ENCODE data around the gene MAFF.
"Not testable (repeated sequence)": the region's sequence is repeated elsewhere in the genome, so short reads cannot be mapped to it uniquely, and the experiment has no call there.

The MAFF gene

DNA sequence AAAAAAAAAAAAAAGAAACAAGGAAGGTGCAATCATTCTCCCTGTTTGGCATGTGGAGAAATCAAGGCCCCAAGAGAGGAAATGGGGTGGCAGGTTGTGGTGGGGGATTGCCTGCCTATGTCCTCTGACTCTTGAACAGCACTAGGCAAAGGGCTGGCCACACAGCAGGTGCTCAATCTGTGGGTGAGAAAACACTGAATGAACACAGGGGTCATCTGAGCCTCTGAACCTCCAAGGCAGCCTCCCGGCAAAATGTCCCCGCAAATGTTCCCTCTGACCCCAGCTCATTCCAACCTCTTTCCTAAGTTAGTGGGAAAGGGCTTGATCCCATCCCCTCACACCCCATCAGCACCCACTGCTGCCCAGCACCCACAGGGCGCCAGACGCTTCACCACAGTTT lies 24.8 kb upstream of the MAFF start:
- DNase-seq = no peak

DNA sequence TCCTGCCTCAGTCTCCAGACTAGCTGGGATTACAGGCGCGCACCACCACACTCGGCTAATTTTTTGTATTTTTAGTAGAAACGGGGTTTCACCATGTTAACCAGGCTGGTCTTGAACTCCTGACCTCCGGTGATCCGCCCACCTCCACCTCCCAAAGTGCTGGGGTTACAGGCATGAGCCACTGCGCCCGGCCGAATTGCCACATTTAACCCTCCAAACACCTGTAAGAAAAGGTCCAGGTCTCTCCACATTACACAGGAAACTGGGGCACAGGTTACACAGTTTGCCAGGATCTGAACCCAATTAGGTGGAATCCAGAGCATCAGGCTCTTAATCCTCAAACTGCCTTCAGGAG lies 24.2 kb upstream of the MAFF start:
- not testable (repeated sequence) for DNase-seq

DNA sequence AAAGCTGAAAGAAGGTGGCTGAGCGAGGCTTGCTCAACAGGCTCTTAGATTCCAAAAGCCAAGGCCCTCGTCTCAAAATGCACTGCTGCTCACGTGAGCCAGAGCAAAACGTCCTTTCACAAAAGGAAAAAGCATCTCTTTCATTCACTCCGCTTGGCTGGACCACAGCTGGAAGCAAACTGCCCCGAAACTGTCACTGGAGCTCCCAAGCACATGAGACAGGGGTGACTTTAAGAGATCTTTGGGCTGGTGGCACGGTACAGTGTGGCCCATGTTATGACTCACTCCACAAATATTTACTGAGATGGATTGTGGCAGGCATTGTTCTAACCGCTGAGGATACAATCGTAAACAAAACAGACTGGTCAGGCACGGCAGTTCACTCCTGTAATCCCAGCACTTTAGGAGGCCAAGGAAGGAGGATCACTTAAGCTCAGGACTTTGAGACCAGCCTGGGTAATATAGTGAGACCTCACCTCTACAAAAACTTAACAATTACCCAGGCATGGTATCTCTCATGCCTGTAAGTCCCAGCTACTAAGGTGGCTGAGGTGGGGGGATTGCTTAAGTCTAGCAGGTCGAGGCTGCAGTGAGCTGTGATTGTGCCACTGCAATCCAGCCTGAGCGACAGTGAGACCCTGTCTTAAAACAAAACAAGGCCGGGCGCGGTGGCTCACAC lies 23.7 kb upstream of the MAFF start:
- DNase-seq = peak in 33 of 56 donors; percentile 14 to 77 (median 39)

DNA sequence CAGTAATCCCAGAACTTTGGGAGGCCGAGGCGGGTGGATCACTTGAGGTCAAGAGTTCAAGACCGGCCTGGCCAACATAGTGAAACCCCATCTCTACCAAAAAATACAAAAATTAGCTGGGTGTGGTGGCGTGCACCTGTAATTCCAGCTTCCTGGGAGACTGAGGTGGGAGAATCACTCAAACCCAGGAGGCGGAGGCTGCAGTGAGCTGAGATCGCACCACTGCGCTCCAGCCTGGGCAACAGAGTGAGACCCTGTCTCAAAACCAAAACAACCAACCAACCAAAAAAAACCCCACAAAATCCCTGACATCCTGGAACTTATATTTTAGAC lies 23.2 kb upstream of the MAFF start:
- DNase-seq = not testable (repeated sequence)

DNA sequence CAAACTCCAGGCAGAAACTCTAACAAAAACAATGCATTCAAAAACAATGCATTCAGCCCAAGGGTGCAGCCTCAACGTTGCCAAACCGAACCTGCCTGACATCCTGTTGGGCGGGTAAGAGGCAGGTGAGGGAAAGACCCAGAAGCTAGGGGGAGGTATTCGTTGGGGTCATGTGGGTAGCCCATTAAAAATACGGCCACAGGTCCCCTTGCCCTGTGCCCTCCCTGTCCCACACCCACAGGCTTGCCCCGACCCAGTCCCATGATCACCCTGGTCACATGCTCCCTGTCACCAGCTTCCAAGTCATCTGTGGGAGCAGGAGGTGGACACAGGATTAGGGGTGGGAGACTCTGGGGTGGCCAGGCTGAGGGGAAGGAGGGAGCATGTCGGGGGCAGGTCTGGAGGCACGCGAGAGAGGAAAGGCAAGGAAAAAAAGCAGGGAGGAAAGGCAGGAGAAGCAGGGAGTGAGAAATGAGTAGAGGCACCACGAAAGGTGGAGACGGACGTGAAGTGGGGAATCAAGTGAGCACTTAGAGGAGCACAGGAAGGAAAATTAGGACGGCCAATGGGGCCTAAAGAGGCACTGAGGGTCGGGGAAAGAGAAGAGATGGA lies 20.8 kb upstream of the MAFF start:
- DNase-seq = peak in 43 of 56 donors; percentile 20 to 81 (median 53)

DNA sequence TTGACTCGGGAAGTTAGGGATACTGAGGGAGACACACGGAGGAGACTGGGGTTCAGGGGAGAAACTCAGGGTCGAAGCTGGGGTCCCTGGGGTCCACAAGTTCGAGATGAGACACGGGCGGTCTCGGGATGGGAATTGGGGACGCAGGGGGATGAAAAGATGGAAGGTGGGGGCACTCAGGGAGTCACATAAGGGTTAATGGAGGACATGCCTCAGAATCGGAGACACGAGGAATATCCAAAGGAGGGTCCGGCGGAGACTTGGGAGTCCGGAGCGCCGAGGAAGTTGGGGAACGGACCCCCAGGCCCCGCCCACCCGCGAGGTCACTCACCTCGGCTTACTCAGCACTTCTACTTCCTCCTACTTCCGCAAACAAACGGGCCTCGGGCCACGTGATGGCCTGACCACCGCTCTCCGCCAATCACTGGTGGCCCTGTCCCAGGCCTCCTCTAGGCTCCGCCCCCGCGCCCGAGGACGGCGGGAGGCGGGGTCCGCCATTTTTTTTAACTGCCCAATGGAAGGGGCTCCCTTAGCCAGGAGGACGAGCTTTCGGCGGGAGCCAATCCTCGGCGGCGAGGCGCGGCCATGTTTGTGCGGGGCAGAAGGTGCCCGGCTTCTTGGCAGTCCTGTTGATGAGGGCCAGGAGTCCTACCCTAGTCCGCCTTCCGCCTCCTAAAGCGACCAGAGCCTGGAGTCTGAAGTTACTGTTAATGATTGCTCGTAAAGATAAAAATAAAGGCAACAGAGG lies 20.2 kb upstream of the MAFF start, which contains the start of gene PLA2G6:
Gene PLA2G6, minus strand, starts transcription at position 378 of the 748 bp plus-strand sequence. CDS start 12,404 bp downstream, outside the sequence.
- DNase-seq = peak; percentile 84 to 99 (median 97)

DNA sequence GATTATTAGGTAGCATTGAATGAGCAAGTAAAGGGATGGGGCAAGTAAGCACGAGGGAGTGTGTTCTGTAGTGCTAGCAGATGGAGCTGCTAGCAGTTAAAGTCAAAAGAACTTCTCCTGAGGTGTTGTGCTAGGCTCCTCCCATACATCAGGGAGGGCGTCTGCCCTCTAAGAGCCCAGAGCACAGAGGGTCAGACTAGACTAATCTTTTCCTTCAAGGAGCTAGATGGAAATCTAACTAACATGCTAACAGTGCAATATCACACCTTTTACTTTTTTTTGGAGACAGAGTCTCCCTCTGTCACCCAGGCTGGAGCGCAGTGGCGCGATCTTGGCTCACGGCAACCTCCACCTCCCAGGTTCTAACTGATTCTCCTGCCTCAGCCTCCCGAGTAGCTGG lies 17.0 kb upstream of the MAFF start:
- DNase-seq = no peak

DNA sequence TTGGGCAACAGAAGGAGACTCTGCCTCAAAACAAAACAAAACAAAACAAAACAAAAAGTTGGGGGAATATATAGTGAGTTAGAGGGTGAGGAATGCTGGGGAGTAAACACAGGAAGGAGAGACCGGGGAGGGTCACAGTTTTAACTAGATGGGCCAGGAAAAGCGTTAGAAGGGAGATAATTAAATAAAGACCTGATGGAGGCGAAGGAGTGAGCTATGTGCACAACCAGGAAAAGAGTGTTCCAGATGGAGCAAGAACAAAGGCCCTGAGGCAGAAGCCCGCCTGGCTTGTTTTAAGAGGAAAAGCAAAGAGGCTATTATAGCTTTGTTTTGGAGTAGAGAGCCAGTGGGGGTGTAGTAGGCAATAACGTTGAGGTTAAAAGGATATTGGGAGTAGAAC lies 15.4 kb upstream of the MAFF start:
- DNase-seq = no peak

DNA sequence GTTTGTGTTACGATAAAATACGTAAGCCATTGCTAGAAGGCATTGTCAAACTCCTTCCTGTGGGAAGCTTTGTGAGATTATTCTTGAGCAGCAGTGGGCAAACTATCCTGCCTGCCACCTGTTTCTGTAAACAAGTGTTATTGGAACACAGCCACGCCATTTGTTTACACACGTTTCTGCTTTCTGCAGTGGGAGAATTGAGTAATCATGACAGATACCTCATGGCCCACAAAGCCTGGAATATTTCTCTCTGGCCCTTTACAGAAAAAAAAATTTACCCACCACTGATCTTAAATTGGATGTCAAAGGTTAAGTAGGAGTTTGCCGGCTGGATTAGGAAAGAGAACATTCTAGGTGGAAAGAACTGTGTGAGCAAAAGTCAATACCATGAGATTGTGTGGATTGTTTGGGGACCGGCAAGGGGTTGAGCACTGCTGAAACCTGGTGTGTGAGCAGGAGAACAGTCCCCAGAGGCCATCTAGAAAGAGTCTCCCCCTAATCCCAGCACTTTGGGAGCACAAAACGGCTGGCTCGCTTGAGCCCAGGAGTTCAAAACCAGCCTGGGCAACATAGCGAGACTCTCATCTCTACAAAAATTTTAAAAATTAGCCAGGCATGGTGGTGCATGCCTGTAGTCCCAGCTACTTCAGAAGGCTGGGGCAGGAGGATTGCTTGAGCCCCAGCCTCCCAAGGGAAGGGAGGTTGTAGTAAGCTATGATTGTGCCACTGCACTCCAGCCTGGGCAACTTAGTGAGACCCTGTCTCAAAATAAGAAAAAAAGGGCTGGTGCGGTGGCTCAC lies 14.2 kb upstream of the MAFF start:
- DNase-seq = no peak

DNA sequence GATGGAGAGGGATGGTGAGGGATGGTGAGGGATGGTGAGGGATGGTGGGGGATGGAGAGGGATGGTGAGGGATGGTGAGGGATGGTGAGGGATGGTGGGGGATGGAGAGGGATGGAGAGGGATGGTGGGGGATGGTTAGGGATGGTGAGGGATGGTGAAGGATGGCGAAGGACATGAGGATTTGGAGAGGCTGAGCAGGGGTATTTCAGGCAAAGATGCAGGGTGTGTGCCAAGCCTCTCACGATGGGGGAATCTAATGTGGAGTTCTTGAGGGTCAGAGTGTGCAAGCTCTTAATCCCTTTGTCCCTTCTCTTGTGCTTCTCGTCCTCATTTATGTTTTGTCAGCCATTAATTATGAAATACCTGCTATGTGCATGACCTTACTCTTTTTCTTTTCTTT lies 12.7 kb upstream of the MAFF start:
- no peak for DNase-seq

DNA sequence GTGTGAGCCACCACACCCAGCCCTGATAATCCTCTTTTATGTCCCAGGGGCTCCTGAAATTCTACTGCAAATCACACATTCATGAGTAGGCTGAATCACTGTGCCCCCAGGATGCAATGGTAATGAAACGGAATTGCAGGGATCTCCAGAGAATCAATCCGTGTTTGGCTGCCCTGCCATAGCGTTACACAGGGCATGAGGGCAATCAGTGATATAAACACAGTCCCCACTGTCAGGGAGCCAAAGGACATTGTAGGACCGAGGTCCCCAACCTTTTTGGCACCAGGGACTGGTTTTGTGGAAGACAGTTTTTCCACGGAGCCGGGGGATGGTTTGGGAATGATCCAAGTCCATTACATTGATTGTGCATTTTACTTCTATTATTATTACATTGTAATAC lies 11.2 kb upstream of the MAFF start:
- no peak for DNase-seq

DNA sequence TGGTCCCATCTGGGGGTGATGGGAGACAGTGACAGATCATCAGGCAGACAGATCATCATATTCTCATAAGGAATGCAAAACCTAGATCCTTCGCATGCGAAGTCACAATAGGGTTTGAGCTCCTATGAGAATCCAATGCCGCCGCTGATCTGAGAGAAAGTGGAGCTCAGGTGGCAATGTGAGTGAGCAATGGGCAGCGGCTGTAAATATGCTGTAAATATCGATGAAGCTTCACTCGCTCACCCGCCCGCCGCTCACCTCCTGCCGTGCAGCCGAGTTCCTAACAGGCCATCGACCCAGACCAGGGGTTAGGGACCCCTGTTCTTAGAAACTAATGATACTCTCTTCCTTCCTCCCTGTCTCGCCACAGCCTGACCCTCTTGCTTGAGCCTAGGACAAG lies 10.7 kb upstream of the MAFF start:
- DNase-seq = no peak

DNA sequence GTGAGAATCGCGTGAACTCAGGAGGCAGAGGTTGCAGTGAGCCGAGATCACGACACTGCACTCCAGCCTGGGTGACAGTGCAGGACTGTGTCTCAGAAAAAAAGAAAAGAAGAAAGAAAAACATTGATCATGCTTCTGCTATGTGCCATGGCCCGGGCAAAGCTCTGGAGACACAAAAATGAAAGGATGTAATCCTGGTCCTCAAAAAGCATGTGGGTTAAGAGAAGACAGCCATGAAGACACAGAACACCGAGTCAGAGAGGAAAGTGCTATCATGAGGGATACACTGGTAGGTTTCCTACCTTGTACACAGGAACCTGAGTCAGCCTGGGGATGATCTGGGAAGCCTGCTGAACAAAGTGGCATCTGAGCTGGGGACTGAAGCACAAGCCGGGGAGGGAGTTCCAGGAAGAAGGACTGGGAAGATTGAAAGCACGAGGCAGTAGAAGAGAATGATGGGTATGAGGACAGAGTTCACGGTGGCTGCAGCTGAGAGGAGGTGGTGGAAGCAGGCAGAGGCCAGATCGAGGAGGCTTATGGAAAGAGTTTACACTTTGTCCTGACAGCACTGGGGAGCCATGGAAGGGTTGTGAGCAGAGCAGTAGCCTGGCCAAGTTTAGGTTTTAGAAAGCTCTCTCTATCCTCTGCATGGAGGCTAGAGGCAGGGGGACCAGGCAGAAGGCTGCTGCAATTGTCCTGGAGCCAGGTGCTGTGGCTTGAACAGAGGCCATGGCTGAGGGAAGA lies 9.9 kb upstream of the MAFF start:
- no peak for DNase-seq

DNA sequence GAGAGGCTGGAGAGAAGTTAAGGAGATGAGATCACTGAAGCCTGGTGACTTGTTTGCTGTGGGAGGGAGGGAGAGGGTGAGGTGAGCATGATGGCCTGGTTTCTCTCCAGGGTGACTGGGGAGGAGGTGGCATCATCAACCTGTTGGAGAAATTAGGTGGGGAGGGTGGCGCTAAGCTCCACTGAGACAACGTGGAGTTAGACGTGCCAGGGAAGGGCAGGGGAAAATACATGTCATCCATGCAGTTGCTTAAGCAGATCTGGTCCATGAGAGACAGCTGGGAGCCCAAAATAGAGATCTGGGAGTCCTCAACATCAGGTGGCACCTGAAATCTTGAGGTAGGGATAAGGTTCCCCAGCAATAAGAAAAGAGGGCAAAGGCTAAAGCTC lies 9.3 kb upstream of the MAFF start:
- no peak for DNase-seq

DNA sequence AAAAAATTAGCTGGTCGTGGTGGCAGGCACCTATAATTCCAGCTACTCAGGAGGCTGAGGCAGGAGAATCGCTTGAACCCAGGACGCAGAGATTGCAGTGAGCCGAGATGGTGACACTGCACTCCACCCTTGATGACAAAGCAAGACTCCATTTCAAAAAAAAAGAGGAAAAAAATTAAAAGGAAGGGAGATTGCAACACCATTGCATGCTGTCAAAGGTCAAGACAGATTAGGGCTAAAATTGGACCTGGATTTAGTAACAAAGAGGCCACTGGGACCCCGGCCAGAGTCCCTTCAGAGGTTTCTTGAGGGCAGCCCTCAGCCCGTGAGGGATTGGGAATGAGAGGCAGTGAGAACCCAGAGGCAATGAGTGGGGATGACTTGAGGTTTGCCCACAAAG lies 8.2 kb upstream of the MAFF start:
- DNase-seq = no peak

DNA sequence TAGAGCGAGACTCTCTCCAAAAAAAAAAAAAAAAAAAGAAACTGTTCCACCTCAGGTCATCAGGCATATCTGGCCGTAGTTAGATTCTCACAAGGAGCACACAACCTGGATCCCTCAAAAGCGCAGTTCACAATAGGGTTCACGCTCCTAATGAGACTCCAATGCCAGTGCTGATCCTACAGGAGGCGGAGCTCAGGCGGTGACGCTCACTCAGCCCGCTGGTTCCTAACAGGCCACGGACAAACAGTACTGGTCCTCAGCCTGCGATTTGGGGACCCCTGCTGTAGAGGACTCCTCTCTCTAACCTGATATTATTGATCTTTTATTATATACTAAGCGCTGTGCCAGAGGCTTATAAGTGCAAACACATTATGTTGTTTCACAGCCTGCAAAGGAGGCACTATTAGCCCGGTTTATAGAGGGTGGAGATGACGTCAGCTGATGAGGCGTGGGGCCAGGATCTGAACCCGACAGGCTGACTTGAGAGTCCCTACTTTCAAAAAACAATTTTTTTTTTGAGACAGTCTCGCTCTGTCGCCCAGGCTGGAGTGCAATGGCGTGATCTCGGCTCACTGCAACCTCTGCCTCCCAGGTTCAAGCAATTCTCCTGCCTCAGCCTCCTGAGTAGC lies 4.9 kb upstream of the MAFF start:
- no peak for DNase-seq

DNA sequence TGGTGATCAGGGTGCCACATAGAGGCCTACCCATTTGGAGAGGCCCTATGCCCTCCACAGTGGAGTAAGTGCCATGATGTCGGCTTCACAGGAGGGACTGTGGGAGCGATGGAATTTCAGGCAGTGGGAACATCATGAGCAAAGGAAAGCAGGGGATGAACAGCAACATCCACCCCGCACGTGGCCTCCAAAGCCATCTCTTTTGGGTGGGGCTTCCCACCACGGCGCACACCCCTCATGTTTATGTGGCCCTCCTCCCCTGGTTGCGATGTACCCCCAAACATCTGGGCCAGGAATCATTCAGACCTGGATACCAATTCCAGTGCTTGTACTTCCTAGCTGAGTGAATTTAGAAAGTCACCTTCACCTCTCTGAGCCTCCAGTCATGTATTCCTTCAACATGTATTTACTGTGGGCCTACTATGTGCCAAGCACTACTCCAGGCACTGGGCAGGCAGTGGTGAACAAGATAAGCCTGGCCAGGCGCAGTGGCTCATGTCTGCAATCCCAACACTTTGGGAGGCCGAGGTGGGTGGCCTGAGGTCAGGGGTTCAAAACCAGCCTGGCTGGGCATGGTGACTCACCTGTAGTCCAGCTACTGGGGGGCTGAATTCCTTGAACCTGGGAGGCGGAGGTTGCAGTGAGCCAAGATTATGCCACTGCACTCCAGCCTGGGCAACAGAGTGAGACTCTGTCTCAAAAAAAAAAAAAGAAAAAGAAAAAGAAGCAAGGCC lies 1.8 kb upstream of the MAFF start:
- no peak for DNase-seq

DNA sequence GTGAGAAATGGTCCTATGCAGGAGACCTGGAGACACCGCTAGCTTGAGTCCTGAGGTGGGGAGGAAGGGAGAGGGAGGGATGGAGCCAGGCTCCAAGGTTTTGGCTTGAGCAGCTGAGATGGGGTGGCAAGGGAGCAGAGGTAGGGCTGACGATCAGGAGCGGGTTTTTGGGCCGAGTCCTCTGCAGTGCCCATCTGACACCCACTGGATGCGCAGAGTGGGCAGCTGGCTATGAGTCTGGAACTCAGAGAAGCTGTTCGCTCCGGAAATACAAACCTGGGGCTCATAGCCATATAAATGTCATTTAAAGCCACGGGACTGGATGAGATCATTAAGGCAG lies 453 bp upstream of the MAFF start:
- peak in 1 of 56 donors; percentile 28 for DNase-seq

DNA sequence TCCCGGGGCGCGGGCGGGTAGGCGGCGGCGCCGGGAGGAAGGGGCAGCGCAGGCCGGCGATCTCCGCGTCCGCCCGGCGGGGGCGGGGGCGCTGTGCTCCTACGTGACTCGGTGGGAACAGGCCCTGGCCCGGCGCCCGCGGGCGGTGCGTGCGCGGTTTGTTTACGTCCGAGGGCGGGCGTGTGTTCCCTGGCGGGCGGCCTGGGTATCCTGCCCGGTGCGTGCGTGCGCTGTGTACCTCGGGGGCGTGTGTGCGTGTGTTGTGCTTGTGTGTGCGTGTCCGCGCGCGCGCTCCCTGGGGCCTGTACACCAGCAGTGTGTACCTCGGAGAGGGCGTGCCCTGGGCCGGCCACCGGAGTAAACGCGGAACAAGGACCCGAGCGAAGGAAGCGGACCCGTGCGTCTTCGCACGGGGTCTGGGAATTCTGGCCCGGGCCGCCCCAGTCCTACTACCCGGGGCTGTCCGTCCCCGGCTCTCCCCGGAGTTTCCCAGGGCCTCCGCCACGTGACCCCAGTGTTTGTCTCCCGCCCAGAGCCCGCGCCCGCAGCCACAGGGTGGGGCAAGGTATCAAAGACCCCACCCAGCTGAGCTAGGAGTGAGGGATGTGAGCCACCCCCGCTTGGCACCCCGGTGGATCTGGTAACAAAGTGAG lies 769 bp downstream of the MAFF start:
- peak in 31 of 56 donors; percentile 4 to 84 (median 42) for DNase-seq
